Mesodermal cell (in vitro differentiated cells): ENCODE measurements around the gene MAP3K12.

Experiments
- H3K27ac ChIP-seq: 2 replicates; pipeline ENCODE4 v1.7.0; 2013; ENCODE audit warnings: mild to moderate bottlenecking, low read depth, low read length, moderate library complexity; ENCODE audit not compliant: severe bottlenecking
- H3K36me3 ChIP-seq: 2 replicates; pipeline ENCODE4 v1.7.1; 2013; ENCODE audit warnings: mild to moderate bottlenecking, low read length, moderate library complexity; ENCODE audit not compliant: control insufficient read depth, insufficient read depth
- H3K4me1 ChIP-seq: one replicate; pipeline ENCODE4 v1.7.1; 2013; ENCODE audit warnings: mild to moderate bottlenecking, low read length; ENCODE audit not compliant: insufficient read depth, control insufficient read depth, poor library complexity, severe bottlenecking
- H3K4me3 ChIP-seq: 2 replicates; pipeline ENCODE4 v1.7.0; 2013; ENCODE audit warnings: low read length, control low read depth, mild to moderate bottlenecking; ENCODE audit not compliant: insufficient read depth, poor library complexity, severe bottlenecking; ENCODE audit errors: extremely low read depth
- H3K9me3 ChIP-seq: 2 replicates; pipeline ENCODE4 v1.7.1; 2013; ENCODE audit warnings: mild to moderate bottlenecking, low read length, moderate library complexity; ENCODE audit not compliant: control insufficient read depth
- WGBS, 2 experiments: methylation state at CpG; one replicate each; pipeline ENCODE4 v1.1.5; 2013; ENCODE audit warnings: missing lambda C conversion rate in 2 of 2; ENCODE audit not compliant: insufficient coverage in 2 of 2; 5-methylcytosine and 5-hydroxymethylcytosine counted together

Gene MAP3K12

DNA sequence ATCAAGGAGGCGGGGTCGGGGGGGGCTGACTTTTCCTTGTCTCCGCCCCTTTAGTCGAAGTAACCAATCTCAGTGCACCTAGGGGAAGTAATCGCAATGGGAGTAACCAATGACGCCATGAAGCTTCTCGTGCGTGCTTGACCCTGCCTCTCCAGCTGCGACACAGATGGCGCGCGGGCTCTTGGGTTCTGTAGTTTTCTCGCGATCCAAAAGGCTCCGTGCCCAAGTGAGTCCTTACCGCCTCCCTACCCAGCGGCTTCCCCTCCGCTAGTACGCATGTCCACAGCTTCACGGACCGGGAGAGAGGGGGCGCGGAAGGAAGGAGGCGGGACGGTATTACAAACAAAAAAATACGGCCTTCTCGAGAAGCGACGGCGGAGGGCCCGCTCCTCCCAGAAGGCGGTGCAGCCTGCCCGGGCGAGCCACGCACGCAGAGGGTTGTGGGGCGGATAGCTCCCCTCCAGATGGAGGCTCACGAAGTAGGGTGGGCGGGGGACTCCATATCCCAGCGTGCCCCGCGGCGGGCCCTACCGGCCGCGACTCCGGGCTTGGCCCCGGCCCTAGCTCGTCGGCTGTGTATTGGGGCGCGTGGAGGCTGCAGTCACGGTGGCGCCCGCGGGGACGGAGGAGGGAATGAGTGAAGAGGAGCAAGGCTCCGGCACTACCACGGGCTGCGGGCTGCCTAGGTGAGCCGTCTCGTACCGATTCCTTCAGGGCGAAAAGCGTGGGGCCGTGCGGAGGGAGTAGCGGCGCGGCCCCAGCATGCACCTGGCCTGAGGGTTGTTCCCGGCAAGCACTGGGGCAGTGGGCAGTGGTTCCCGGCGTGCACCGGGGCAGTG lies 1.7 kb upstream of the MAP3K12 start, which contains the start of gene TARBP2:
TARBP2 (plus strand) TSS at position 508 of the 839 bp plus-strand sequence; CDS start at position 634, 126 bp downstream.
- Histone ChIP-seq H3K27ac (peak within 1 kb of the TSS; percentile 99), H3K9me3 (no peaks in the 10 kb centered on the region), H3K36me3 (peaks cover 37% of the 10 kb centered on the region), H3K4me1 (peaks cover 19% of the 10 kb centered on the region), H3K4me3 (peak within 1 kb of the TSS; percentile 60)
- 0% methylated on average over 28 to 50 of the region's 74 CpGs for WGBS, 2 experiments

DNA sequence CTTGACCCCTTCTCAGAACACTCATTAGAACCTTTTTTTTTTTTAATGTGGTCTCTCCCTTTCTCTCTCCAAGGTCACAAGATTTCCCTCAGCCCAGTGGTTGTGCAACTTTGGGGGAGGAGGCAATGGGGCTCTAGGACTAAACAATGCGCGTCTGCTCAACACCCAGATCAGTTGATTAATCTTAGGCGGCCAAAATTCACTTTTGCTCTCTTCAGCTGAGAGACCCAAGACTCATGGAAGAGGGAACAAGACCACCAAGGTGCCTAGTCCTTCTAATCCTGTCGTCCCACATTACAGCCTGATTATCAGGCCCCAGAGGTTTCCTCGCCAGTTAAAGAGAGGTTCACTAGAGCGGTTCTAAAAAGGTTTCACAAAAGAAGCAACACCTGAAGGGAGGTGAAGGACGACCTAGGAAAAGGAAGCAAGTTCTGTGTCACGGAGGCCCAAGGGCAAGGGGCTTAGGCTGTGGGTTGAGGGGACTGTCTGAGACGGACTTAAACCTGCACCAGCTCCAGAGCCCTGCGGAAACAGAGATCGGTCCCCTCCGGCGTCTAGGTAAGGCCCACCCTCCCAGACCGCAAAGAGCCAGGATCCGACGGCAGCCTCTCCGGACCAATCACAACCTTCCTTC lies 1.0 kb upstream of the MAP3K12 start:
- H3K4me3 ChIP-seq, result peak overlapping the region; percentile 60
- H3K9me3 ChIP-seq, result no peaks in the 10 kb centered on the region
- 9 to 28% methylated on average over 9 to 14 of the region's 17 CpGs for WGBS, 2 experiments

DNA sequence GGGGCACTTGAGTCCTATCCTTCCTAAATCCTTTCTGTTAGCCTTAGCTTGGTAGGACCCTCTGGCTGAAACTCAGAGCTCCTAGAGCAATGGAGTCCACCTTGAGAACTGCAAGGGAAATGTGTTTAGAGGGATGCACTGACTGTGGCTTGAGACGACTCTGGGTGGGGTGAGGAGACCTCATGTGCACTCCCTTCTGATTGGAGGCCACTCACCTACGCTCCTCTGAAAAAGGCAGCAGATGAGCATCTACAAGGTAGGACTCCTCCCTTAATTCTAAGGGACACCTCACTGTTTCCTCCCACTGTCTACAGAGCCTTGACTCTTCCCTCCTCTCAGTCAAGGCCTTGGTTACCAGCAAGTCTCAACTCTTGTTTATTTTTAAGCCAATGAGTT lies 1.0 kb downstream of the MAP3K12 start:
- H3K4me1 ChIP-seq, result peaks cover 36% of the 10 kb centered on the region
- 83 to 89% methylated on average over 2 of the region's 2 CpGs for WGBS, 2 experiments
- H3K9me3 ChIP-seq, result no peaks in the 10 kb centered on the region
- peaks cover 14% of the 10 kb centered on the region for H3K36me3 ChIP-seq
- H3K27ac ChIP-seq, result no peak overlapping the region
- H3K4me3 ChIP-seq, result peak overlapping the region; percentile 60

More for the DNA sequence above, 1.0 kb upstream of the MAP3K12 start:
- peak overlapping the region; percentile 99 for H3K27ac ChIP-seq
- H3K36me3 ChIP-seq, result peaks cover 34% of the 10 kb centered on the region
- peaks cover 24% of the 10 kb centered on the region for H3K4me1 ChIP-seq

DNA sequence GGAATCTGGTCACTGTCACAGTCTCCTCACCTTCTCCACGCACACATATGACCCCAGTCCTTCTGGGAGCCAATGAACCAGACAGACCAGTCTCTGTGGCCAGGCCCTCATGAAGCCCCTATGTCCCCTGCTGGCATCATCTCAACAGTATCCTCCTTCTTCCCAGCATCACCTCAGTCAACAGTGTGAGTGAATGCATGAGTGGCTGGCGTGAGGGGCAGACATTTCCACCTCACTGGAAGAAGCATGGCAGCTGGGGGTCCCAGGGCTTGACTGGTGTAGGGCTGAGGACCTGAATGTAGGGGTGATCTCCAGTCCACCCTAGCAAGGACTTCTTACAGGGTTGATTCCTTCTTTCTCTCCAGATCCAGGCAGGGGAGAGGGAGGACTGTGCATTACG lies 1.8 kb downstream of the MAP3K12 start:
- no peaks in the 10 kb centered on the region for H3K9me3 ChIP-seq
- 100% methylated on average over 1 of the region's 3 CpGs for WGBS, 2 experiments
- no peak overlapping the region for H3K27ac ChIP-seq
- H3K4me1 ChIP-seq, result peaks cover 35% of the 10 kb centered on the region
- no peak overlapping the region for H3K4me3 ChIP-seq
- H3K36me3 ChIP-seq, result peaks cover 9% of the 10 kb centered on the region

DNA sequence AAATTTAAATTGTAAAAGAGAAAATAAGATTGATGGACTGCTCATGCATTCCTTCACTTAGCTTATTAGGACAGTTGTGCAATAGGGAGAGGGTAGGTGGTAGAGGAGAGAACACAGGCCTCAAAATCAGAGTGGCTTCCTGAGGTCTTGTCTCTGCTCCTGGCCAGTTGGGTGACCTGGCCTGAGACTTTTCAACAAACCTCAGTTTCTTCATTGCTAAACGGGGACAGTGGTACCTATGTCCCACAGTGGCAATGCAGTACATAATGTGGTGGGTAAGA lies 2.6 kb downstream of the MAP3K12 start:
- Histone ChIP-seq H3K36me3 (peaks cover 9% of the 10 kb centered on the region), H3K27ac (no peak overlapping the region), H3K4me3 (no peak overlapping the region), H3K9me3 (no peaks in the 10 kb centered on the region), H3K4me1 (peaks cover 33% of the 10 kb centered on the region)
- WGBS, 2 experiments, result no CpG with 5 or more reads among the region's 1 CpG

DNA sequence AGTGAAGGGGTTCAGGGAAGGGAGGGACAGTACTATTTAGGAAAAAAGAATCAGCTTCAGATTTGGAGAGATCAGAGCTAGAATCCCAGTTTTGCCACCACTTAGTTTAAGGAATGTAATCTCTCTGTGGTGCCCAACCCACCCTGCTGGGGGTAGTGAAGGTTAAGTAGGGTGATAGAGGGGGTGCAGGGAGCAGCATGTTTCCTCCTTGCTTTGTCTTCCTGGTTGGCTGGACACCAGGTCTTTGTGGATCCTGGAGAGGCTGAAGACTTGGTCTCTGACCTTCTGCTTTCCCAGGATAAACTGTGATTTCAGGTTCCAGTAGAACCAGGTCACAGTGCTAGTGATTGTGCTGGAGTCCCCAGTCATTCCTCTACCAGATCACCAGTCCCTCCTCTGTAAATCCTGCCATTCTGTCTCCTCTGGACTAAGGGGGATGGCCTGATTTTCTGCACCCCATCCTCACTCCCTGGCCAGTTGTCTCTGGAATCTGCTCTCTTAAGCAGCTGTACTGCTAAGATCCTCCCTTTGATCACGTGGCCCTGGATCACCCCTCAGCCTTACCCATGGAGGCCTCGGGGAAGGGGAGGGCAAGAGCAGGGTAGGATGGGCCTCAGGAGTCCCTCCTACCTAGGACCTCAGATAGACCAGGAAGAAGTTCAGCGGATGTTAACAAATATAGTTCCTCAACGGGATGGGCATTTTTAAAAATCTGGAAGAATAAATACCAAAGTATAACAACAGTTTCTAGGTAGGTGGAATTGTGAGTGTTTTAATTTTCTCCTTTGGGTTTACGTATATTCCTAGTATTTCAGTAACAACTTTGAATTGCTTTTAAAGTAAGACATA lies 3.1 kb downstream of the MAP3K12 start:
- Histone ChIP-seq H3K4me3 (no peak overlapping the region), H3K4me1 (peaks cover 30% of the 10 kb centered on the region), H3K27ac (peak overlapping the region; percentile 24), H3K9me3 (no peaks in the 10 kb centered on the region), H3K36me3 (peaks cover 9% of the 10 kb centered on the region)
- WGBS, 2 experiments, result 100% methylated on average over 1 of the region's 5 CpGs; no CpG with 5 or more reads in 1 of the 2 experiments

DNA sequence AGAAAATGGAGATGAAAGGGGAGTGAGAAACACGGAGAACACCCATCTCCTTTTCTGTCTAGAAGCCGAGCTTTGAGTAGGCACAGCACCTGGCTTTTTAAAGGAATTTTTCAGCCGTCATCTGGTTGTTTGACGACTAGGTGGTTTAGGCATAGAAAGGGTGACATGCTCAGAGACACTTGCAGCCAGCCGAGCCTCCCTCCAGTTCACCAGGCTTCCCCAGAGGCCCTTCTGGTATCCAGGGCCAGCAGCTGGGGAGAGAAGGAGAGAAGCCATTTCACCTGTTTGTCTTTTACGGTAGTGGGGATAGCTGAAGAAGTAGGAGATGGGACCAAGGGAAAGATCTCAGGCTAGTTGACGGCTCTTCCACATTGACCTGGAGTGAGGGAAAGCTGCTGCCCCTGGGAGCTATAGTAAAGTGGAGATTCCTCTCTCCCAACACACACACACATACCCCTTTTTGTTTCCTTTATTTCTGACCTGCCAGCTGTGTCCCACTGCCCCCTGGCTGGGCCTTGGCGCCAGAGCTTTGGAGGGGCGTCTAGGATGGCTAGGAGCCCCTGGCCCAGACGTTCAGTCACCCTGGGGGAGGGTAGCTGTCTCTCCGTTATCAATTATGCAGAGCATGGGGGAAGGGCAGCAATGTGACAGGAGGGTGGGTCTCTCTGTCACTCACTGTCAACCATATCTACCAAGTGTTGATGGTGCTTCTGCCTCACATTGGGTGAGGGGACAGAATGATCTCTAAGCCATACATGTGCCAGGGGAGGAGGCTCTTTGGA lies 5.5 kb downstream of the MAP3K12 start:
- peak overlapping the region; percentile 89 for H3K27ac ChIP-seq
- H3K4me3 ChIP-seq, result peak overlapping the region; percentile 42
- H3K4me1 ChIP-seq, result peaks cover 26% of the 10 kb centered on the region
- no peaks in the 10 kb centered on the region for H3K9me3 ChIP-seq
- H3K36me3 ChIP-seq, result peaks cover 9% of the 10 kb centered on the region
- 30 to 32% methylated on average over 2 to 8 of the region's 11 CpGs for WGBS, 2 experiments

DNA sequence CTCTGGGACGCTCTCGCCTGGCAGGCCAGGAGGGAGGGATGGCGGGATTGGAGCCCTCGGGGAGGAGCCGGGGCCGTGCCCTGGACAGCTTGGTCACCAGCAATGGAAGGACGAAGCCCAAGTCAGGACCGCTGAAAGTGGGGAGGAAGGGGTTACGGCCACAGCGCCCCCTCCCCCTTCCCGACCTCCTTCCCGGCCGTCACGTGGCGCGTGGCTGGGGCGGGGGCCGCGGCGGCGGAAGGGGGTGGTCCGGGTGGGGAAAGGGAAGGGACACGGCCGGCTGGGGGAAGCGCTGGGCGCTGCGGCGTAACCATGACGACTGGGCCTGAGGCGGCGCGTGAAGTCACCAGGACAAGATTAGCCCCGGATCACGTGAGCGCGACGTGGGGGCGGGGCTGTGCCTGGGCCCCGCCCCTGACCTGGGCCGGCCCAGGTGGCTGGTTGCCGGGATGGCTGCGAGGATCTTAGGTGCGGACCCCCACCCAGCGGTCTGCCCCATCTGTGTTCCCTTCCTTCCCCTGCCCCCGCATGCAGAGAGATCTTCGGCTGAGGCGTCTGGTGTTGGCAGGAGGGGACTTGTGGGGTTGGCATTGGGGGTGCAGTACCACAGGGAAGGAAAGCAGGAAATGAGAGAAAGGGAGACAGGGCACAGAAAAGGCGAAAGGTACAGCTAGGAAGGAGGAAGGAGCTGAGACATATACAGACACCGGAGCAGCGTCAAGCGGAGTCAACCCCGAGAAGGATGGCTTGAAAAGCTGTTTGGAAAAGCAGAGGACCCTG lies 6.2 kb downstream of the MAP3K12 start:
- Histone ChIP-seq H3K36me3 (peaks cover 10% of the 10 kb centered on the region), H3K4me1 (peaks cover 26% of the 10 kb centered on the region), H3K9me3 (no peaks in the 10 kb centered on the region), H3K27ac (peak overlapping the region; percentile 89), H3K4me3 (peak overlapping the region; percentile 42)
- WGBS, 2 experiments, result 2 to 3% methylated on average over 24 to 29 of the region's 52 CpGs

DNA sequence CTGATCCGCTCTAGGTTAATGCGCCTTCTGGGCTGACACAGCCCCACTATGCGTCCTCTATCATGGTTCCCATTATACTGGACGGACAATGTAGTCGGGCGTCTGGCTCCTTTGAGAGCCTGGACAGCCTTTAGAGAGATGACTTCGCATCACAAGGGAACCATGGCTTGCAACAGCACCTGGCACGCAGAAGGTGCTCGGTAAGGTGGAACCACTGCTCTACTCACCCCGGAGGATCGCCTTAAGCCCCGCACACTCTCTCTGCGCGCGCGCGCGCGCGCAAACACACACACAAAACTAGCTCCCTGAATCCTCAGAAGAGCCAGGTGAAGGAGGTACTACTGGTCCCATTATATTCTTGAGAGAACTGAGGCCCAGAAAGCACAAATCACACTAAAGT lies 7.1 kb downstream of the MAP3K12 start:
- Histone ChIP-seq H3K27ac (peak overlapping the region; percentile 89), H3K4me3 (peak overlapping the region; percentile 42), H3K9me3 (no peaks in the 10 kb centered on the region), H3K4me1 (peaks cover 26% of the 10 kb centered on the region), H3K36me3 (peaks cover 11% of the 10 kb centered on the region)
- WGBS, 2 experiments, result 83 to 98% methylated on average over 8 to 20 of the region's 20 CpGs
